GM18517 (cell line): Measurements from ENCODE around the gene MYEOV.

Source experiments
- ATAC-seq: cut with Tn5 transposase; IDR thresholded peaks from one replicate; pipeline ENCODE4 v1.9.1; 2021; ENCODE audit warnings: mild to moderate bottlenecking, moderate library complexity; ENCODE audit not compliant: unreplicated experiment

Gene MYEOV

DNA sequence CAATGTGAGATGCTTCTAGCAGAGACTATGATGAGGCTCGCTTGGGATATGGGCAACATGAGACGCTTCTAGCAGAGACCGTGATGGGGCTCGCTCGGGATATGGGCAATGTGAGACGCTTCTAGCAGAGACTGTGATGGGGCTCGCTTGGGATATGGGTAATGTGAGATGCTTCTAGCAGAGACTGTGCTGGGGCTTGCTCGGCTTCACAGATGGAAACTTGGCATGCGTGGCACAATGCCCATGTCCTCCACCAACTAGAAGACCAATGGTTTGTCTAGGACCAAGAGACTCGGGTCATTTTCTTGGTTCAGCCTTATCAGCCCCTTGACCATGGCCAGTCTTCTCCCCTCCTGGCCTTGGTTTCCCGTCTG, 7.1 kb downstream of the MYEOV start:
- ATAC-seq = no peak

DNA sequence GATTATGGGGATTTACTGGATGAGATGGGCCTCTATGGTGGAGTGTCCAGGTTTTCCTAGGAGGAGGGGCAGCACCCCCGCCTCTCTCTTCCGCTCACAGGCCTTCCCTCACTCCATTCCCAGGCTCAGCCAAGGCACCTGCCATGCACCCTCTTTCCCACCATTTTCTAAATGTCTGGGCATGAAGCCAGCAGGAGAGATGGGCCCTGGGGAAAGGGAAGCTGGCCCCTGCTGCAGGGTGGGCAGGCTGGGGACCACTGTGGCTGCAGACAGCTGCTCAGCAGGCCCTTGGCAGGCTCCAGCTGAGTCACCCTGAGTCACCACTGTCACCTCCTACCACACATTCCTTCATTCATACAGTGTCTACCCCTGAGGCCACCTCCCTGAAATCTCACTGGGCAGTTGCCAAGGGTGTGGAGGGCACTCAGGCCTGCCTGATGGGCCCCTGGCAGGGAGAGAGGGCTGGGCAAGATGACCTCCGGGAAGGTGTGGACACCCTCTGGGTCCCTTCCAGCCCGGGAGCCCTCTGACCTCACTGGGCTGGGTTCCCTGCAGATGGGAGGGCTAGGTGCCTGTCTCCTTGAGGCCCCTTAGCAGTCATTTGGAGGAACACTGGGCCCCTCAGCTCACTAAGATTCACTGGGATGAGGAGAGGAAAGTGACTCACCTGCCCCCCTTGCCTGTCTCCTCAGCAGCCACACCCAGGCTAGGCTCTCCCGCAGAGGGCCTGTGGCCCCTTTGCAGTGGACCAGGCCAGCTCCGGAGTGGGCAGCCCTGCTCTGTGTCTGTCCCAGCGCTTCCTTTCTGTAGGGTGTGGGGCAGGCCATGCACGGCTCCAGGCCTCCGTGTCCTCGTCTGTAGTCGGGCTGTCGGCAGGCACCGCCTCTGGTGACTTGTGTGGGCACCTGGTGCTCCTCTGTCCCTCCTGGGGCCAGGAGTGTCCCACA, 7.8 kb downstream of the MYEOV start:
- no peak for ATAC-seq

DNA sequence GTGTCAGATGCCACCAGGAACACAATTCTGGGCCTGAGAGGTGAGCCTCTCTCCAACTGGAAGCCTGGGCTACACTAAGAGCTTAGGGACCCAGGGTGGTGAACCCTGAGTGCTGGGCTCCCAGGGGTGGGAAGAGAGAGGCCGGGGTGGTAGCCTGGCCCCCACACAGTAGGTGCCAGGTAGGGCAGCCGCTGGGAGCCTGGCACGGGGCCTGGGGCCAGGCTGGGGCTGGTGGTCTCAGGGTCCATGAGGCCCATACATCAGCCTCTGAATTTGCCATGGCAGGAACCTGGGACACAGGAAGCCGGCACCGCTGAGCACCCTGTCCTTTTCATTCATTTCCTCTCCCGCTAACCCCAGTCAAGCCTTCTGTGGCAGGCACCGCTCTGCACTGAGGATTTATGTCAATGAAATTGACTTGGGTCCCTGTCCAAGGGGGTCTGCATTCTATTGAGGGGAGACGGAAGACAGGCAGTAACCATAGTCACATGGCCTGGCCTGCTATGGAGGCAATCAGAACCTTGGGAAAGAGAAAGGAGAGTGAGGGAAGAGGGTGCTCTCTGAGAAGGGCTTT, 8.6 kb downstream of the MYEOV start:
- ATAC-seq = no peak

DNA sequence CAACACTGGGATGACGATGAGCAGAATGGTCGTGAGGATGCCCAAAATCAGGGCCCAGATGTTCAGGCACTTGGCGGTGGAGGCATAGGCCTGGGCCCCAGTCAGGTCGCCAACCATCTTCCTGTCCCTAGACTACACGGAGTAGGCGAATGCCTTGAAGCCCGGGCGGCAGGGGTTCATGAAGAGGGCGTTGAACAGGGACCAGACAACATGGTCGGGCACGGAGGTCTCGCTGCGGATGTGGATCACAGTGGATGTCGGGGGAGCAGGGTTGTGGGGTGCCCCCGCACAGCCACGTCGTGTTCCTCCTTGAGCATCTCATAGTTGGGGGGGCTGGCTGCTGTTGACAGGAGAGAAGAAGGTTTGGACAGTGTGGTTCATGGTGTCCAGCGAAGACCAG, 9.5 kb downstream of the MYEOV start:
- ATAC-seq = no peak

DNA sequence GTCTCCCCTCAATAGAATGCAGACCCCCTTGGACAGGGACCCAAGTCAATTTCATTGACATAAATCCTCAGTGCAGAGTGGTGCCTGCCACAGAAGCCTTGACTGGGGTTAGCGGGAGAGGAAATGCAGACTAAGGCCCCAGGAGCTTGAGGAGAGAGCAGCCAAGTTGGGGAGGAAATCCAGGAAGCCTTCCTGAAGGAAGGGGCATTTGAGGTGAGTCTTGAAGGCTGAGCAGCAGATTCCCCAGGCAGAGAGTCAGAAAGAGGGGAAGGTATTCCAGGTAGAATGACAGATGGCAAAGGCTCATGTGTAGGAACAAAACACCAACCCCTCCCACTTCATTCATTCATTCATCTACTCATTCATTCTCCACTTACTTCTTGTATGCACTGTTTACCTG, 10.3 kb downstream of the MYEOV start:
- no peak for ATAC-seq

DNA sequence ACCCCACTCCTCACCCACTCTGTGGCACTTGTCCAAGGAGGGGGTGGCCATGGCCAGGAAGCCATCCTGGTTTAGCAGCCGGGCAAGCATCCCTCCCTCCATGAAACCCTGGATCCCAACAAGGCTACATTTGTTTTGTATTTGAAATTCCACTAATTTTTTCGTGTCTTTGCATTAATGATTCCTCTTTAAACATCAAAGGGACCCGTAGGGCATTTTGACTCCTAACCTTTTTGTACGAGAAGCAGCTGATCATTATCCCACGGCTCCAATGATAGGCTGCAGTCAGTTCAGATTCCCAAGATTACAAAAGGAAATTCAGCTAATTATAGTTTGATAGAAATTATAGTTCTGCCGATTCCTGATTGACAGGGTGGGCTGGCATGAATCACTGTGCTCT, 10.7 kb downstream of the MYEOV start:
- ATAC-seq = no peak

DNA sequence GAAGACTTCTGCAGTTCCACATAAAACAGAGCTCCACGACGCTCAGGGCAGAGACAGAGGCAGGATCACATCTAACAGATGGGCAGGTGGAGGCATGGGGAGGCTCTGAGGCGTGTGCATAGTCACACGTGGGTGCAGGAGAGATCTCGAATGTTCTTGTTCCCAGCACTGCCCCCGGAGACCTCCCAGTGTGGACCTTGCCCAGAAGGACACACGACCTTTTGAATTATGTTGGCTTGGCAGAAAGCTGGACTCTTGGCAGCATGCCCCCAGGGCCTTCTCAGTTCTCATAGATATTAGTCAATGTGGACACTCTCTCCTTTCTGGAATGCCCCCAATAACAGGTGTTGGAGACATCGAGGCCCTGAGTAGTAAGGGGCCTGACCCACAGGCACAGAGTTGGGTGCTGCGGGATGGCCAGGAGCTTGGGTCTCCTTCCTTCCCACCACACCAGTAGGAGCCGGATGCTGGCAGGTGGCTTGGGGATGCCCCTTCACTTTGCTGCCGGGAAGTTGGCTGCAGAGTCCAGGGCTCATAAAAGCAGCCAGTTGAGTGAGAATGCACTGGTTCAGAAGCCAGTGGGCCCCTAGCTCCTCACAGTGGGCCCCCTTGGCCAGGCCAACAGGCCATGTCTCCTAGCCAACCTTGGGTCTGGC, 12.1 kb downstream of the MYEOV start:
- no peak for ATAC-seq

DNA sequence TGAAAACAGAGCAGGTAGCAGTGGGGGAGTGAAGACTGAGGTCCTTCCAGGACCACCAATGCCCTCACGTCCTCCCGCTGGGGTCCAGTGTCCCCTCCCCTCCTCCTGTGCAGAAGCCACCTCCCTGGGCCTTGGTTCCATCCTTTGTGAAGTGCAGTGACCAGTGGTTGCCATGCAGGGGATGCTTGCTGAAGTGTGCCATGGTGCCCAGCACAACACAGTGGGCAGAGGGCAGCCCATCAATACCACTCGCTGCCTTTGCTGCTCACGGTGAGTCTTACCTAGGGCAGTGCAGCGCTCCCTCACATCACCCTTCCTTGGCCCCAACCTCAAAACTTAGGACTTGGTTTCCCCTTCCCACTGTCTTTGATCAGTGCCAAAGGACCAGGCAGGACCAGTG, 12.9 kb downstream of the MYEOV start:
- ATAC-seq = no peak

DNA sequence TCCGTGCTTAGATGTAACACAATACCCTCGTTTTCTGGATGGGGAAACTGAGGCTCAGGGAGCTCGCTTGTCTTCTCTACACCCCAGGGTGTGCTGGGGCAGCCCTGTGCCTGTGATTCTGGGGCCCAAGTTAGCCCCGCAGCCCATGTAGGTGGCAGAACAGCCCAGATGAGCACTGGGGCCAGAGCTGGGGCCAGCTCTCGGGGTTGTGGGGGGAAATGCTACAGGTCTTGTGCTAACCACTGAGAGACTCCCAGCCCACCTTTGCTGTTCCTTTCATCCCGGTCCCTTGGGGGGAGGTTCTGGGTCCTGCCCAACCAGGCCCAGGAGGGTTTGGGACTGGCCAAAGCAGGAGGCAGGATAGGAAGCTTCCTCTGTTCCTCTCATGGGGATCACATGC, 13.5 kb downstream of the MYEOV start:
- ATAC-seq = no peak

DNA sequence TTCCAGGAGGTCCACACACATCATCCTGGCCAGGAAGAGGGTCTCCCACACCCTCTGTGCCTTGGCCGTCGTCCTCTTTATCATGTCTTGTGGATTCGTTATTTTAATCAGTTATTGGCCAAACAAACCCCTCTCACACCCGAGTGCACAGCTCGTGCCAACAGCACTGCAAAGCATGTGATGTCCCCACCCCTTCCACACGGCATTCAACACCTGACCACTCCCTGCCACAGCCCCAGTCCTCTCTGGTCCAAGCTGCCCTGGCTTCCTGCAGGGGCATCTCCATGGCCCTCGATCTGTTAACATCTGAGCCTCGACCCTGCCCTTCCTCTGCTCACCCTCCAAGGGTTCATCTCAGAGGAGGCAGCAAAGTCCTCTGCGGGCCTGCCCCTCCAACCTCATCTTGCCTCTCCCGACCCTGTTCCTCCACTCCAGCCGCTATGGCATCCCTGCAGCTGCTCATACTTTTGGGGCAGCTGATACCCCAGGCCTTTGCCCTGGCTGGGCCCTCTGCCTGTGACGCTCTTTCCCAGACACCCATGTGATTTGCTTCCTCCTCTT, 14.0 kb downstream of the MYEOV start:
- no peak for ATAC-seq

DNA sequence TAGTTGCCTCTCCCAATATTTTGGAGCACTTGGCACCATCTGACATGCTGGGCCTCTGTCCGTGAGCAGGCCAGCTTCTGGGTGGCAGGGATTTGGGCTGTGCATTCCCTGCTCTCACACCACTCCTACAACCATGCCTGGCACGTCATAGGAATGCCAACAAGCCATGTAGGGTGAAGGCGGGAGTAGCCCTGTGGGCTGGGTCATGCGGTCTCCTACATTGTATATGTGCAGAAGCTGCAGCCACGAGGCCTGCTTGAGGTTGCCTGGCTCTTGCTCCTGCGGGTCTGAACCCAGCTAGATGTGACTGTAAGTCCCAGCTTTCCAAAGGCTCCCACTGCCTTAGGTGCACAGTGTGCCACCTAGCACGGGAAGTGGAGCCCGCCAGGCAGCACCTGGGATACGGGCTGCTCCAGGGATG, 14.5 kb downstream of the MYEOV start:
- no peak for ATAC-seq

DNA sequence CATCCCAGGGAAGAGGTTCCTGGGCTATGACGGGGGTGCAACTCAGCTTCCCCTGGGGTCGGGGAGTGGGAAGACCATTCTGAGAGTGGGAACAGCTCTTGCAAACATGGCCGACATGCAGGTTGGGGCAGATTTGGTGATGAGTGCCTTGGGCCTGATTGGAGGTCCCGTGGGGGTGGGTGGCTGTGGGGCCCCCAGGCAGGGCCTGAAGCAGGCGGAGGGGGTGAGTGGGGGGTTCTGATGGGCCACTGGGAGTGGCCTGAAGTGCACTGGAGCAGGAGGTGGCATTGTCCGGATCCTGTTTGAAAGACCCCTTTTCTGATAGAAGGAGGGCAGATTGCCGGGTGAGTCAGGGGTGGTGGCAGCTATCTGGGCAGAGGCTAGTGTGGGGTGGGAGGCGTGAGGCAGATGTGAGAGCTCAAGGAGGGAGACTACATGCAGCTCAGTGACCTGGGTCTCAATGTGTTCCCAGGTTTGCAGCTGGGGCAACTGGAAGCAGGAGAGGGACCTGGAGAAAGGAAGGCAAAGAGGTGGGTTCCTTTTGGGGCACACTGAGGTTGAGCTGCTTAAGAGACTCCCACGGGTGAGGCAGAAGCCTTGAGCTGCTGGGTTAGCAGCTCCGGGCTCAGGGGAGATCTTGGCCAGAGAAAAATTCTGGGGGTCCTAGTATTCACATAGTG, 15.1 kb downstream of the MYEOV start:
- no peak for ATAC-seq

DNA sequence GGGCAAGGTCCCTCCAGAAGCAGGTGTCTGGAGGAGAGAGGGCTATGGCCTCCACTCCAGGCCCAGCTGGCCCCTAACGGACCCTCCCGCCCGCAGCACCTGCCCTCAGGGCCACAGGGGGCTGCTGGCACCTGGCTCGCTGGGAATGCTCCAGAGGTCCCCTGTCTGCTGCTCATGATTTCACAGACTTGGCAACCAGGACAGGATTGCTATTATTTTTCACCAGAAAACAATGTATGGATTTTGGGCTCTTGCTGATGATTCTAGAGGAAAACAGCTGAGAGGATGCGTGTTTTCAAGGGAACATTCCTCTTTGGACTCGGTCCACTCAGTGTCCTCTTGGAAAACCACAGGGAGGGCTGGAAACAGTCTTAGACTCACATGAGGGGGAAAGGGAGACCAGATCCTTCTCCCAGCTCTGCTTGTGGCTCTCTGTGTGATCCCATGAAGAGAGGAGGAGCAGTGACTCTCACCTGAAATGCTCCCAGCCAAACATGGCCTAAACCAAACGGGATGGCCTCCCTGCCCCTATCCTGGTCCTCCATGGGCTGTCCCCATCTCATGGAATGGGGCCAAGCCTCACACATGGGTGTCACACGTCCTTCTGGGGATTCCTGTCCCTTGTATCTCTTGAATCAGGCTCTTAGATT, 15.8 kb downstream of the MYEOV start:
- no peak for ATAC-seq

DNA sequence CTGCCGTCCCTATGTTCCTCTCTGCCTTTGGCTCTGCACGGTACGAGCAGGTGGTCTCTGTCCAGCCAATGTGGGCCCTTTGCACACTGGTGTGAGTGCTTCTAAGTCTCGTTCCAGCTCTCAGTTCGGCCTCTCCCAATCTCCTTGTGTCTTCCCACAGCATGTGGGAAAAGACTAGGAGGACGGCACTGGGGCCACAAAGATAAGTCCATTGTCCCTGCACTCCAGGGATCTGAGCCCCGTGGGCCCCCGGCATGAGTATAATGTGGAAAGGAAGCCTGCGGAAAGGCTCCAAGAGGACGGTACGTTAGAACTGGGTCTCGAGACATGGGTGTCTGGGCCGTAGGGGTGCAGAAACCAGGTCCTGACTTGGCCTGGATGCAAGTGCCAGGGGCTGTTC, 16.4 kb downstream of the MYEOV start:
- ATAC-seq = no peak

DNA sequence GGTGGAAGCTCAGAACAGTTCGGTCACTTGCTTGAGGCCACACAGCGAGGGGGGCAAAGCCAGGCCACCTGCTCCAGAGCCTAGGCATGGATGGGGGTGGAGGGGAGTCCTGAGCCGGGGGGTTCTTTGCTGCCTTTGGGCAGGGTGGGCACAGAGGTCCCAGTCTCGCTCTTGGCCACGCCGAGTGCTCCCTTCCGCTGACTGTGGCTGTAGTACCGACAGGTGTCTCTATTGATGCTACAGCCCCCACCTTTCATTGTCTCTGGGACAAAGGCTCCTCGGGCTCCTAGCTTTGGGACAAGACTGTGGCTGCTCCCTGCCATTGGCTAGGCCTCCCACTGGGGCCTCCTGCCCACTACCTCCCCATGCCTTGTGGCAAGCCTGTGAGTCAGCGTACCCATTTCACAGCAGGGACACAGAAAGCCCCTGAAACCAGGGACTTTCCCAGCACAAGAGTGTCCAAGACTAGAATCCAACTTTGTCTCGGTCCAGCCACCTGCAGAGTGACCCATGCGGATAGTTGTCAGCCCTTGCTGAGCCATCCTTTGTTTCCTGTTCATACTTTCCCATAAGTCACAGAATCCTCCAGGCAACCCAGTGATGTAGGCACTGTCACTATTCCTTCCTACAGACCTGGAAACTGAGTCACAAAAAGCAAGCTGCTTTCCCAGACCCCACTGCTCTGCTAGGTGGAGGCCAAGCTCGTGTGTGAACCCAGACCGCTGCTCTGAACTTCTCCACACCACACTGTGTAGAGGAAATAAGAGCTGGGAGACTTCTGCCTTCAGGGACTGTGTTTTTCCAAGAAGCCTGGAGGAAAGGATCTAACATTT, 17.2 kb downstream of the MYEOV start:
- no peak for ATAC-seq

DNA sequence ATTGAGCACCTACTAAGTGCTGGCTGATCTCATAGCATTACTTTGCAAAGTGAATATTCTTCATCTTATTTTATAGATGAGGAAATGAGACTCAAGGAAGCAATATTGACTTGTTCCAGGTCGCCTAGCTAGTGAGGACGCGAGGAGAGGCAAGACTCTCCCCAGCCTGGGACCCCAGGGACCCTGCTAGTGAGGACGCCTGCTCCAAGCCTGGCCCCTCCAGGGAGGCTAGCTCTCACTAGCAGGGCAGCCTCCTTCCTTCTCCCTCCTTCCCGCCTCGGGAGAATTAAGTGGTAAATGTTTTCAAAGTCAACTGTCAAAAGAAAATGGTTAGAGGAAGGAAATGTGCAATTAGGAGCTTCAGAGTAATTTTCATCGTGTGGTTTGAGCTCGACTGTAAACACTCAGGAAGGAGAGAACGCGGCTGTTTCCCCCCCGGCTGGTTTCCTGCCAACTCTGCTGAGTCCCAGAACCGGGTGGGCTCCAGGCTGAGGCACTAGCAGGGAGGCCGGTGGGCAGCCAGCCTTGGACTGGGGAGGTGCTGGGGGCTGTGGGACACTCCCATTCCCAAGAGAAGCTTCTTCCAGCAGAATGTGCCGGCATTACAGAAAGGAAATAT, 17.9 kb downstream of the MYEOV start:
- no peak for ATAC-seq

DNA sequence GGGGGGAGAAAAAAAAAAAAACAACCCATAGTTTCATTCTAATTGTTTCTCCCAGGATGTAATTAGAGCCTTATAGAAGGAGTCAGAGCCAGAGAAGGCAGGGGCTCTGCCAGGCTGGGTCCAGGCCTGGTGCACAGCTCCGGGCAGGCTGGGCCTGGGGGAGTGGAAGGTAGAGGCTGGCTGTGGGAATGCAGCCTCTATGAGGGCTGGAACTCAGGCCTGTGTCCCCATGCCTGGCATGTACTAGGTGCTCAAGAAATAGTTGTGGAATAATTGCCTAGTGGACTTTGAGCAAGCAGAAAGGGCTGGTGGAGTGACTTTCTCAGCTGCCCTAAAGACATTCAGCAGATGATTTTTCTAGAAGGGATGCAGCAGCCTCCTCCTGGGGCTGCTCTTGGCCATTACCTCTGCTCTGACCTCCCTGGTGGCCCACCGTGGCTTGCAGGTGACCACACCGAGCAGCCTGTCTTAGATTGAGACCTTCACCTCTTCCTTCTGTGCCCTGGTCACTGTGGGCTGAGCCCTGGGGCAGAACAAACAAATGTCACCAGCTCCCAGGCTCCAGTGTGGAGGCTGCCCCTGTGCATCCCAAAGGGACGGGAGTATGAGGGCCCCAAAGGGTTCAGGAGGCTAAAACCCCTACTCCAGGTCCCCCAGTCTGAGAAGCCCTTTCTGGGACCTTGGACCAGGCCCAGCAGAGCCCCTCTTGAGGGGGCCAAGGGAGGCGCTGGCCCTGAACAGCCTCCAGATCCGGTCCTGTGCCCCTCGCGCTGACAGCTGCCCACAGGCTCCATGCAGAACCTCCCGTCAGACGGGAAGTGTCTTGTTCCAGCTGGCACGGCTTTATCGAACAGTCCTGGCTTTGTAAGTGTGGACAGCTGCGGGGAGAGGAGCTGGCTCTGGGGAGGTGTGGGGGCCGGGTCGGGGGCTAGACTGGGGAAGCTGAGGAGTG, 18.8 kb downstream of the MYEOV start:
- ATAC-seq = no peak

DNA sequence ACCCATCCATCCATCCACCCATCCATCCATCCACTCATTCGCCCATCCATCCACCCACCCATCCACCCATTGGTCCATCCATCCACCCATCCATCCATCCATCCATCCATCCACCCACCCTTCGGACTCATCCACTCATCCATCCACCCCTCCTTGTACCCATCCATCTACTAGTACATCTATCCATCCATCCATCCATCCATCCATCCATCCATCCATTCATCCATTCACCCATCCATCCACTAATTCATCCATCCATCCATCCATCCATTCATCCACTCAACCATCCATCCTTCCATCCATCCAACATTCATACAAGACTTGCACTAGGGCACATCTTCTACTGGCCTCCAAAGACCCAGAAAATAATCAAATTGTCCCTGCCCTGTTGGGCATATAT, 20.0 kb downstream of the MYEOV start:
- no peak for ATAC-seq
